ENCODE results near the gene LANCL2. TPM values are rescaled to one million over a fixed set of nuclear protein-coding genes. Genes with fewer than 3 reads are reported as not detected.

The LANCL2 gene, protein sequence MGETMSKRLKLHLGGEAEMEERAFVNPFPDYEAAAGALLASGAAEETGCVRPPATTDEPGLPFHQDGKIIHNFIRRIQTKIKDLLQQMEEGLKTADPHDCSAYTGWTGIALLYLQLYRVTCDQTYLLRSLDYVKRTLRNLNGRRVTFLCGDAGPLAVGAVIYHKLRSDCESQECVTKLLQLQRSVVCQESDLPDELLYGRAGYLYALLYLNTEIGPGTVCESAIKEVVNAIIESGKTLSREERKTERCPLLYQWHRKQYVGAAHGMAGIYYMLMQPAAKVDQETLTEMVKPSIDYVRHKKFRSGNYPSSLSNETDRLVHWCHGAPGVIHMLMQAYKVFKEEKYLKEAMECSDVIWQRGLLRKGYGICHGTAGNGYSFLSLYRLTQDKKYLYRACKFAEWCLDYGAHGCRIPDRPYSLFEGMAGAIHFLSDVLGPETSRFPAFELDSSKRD
- total RNA-seq (1 to 10 TPM; 5.9 to 8.9 (median 7.7) TPM), polyA plus RNA-seq (1 to 10 TPM; 6.0 to 9.6 (median 9.6) TPM)

DNA sequence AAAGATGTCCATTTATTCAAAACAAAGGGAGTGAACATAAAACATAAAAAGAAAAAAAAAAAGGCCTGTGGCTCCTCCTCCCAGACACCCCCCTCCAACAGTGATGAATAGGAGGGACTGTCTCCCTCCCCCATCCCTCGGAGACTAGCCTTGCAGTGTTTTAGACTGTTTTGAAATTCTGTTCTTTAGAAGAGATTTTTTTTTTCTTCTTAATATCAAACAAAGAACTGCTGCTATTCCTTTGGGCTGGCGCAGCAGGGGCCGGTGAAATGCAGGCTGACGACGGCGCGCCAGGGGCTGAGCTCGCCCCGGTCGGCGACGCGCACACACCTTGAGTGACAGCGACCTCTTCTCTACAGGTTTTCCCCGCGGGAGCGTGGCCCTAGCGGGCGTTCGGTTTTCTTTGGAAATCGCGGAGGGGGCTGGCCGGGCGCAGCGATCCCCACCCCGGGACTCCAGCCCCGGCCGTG lies at the start of gene LANCL2:
Gene LANCL2 (plus strand): TSS at position 133 of the 470 bp plus-strand sequence. CDS start 689 bp downstream, outside the sequence.
- peak within 1 kb of the TSS; percentile 62 to 94 (median 74) for H3K4me3 ChIP-seq
- peaks cover 0 to 22% (median 18%) of the 10 kb centered on the region in 4 donors for H3K4me1 ChIP-seq
- 0% methylated on average over 28 of the region's 28 CpGs for WGBS, 2 donors
- no peaks in the 10 kb centered on the region for H3K27me3 ChIP-seq
- no peak for DNase-seq
- TF ChIP-seq EP300 (IDR thresholded peaks at IDR 0.05) (no peak), POLR2A (IDR thresholded peaks at IDR 0.05) (no peak), POLR2AphosphoS5 (IDR thresholded peaks at IDR 0.05) (no peak)
- TF ChIP-seq, protein P1, sequence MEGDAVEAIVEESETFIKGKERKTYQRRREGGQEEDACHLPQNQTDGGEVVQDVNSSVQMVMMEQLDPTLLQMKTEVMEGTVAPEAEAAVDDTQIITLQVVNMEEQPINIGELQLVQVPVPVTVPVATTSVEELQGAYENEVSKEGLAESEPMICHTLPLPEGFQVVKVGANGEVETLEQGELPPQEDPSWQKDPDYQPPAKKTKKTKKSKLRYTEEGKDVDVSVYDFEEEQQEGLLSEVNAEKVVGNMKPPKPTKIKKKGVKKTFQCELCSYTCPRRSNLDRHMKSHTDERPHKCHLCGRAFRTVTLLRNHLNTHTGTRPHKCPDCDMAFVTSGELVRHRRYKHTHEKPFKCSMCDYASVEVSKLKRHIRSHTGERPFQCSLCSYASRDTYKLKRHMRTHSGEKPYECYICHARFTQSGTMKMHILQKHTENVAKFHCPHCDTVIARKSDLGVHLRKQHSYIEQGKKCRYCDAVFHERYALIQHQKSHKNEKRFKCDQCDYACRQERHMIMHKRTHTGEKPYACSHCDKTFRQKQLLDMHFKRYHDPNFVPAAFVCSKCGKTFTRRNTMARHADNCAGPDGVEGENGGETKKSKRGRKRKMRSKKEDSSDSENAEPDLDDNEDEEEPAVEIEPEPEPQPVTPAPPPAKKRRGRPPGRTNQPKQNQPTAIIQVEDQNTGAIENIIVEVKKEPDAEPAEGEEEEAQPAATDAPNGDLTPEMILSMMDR (IDR thresholded peaks at IDR 0.05): no peak
- H3K36me3 ChIP-seq: no peaks in the 10 kb centered on the region
- H3K27ac ChIP-seq: peak within 1 kb of the TSS; percentile 93 to 99 (median 96)
- intact Hi-C loops (cut with DNase I): loop anchor here (5.0 to 10.0 kb wide), 7 partner anchors 47 to 690 kb away; partner anchors contain the start of genes CCT6A, EGFR, PSPH and SEC61G
- H3K9me3 ChIP-seq: no peaks in the 10 kb centered on the region

- Histone ChIP-seq H3K4me3 (no peak overlapping the region), H3K27me3 (no peaks in the 10 kb centered on the region), H3K4me1 (peaks cover 0 to 20% (median 14%) of the 10 kb centered on the region in 4 donors), H3K27ac (no peak overlapping the region), H3K9me3 (peaks cover 0 to 4% (median 0%) of the 10 kb centered on the region in 4 donors), H3K36me3 (no peaks in the 10 kb centered on the region)
- intact Hi-C loops (cut with DNase I): no loop called here
- DNase-seq: no peak
- 62 to 73% methylated on average over 5 of the region's 5 CpGs for WGBS, 2 donors
- TF ChIP-seq POLR2A (IDR thresholded peaks at IDR 0.05) (no peak), EP300 (IDR thresholded peaks at IDR 0.05) (no peak), POLR2AphosphoS5 (IDR thresholded peaks at IDR 0.05) (no peak)
- TF ChIP-seq, protein P1 (IDR thresholded peaks at IDR 0.05): no peak
Measured at GRCh38 chr7:55325371-55325792, 39.8 kb upstream of the LANCL2 start.

- intact Hi-C loops (cut with DNase I): no loop called here
- Histone ChIP-seq H3K4me1 (peaks cover 0 to 20% (median 14%) of the 10 kb centered on the region in 4 donors), H3K27ac (no peak overlapping the region), H3K4me3 (no peak overlapping the region), H3K36me3 (no peaks in the 10 kb centered on the region), H3K9me3 (peaks cover 0 to 2% (median 0%) of the 10 kb centered on the region in 4 donors), H3K27me3 (no peaks in the 10 kb centered on the region)
- no peak for DNase-seq
- TF ChIP-seq POLR2AphosphoS5 (IDR thresholded peaks at IDR 0.05) (no peak), EP300 (IDR thresholded peaks at IDR 0.05) (no peak), POLR2A (IDR thresholded peaks at IDR 0.05) (no peak)
- TF ChIP-seq, protein P1 (IDR thresholded peaks at IDR 0.05): no peak
- WGBS, 2 donors: 69 to 75% methylated on average over 11 of the region's 11 CpGs
Measured at GRCh38 chr7:55326081-55326835, 38.9 kb upstream of the LANCL2 start.

DNA sequence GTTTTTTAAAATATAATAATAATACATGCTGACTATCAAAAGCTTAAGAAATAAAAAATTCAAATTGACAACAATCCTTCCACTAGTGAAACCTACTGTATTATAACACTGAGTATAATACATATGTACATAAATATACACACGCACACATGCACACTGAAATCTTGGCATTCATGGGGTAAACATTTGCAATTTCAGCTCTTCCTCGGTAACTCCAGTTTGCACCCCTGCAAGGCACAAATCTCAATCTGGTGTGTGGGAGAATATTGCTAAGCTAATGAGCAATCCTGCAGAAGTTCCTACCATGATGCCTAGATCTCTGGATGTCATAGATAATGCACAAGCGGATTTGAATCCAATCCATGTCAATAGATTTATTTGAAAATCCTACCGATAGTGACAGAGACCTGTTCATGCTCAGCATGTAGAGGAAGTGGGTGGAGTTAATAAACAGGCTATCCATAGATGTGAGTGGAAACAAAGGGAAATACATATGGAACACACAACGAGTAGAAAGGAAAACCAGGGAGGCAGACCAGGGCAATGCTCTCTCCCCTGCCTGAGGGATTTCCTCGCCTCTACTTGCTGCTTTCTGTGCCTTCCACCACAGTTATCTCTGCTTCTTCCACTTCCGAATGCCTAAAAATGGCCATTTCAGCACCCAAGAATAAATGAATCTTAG lies 38.1 kb upstream of the LANCL2 start:
- Histone ChIP-seq H3K36me3 (no peaks in the 10 kb centered on the region), H3K4me3 (no peak overlapping the region), H3K27me3 (no peaks in the 10 kb centered on the region), H3K27ac (no peak overlapping the region), H3K9me3 (no peaks in the 10 kb centered on the region), H3K4me1 (peaks cover 0 to 20% (median 14%) of the 10 kb centered on the region in 4 donors)
- intact Hi-C loops (cut with DNase I): no loop called here
- DNase-seq: no peak
- 81 to 83% methylated on average over 7 of the region's 7 CpGs for WGBS, 2 donors
- TF ChIP-seq POLR2A (IDR thresholded peaks at IDR 0.05): no peak
- no peak for TF ChIP-seq POLR2AphosphoS5 (IDR thresholded peaks at IDR 0.05)
- TF ChIP-seq, protein P1 (IDR thresholded peaks at IDR 0.05): no peak
- TF ChIP-seq EP300 (IDR thresholded peaks at IDR 0.05): no peak
